GM21619 (cell line): ENCODE data around the gene SUPT3H.
A peak's percentile ranks its signal among the peaks of the same experiment; 100 is the strongest.

ENCODE experiments used
- ATAC-seq: cut with Tn5 transposase; IDR thresholded peaks from one replicate; pipeline ENCODE4 v1.9.1; 2021; ENCODE audit not compliant: unreplicated experiment

Gene SUPT3H

GRCh38 chr6:45394586-45395095 lies 16.9 kb upstream of the SUPT3H start:
- ATAC-seq = no peak

GRCh38 chr6:45388328-45388727 lies 10.6 kb upstream of the SUPT3H start:
- no peak for ATAC-seq

DNA sequence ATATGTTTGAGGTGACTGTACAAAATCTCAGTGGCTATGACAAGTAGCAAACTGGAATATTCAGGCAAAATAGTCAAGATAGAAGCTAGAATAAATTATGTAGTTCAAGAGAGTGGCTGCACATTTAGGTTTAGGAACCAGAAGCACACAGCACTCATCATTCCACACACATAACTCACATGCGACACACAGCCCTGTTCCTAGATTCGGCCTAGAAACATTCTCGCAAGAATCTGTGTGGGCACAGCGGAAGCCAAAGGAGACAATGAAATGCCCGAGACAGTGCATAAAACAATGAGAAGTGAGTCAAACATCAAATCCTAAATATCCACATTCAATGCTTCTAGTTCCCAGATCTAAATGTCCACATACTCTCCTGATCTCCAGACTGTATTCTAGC lies 9.5 kb upstream of the SUPT3H start:
- ATAC-seq = no peak

DNA sequence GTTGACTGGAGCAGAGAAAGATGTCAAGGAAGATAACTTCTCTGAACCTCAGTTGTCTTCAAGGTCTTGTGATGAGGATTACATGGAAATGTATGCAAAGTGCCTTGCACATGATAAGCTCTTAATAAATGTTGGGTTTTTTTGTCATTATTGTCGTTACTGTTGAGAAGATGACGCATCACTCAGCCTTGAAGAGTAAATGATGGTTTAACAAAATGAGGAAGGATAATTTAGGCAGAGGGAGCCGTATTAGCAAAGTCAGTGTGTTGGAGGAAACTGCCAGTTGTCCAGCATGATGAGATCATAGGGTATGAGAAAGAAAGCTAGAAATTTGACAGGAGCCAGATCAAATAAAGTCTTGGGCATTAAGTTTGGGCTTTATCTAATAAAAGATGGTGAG lies 8.8 kb upstream of the SUPT3H start:
- ATAC-seq = no peak

DNA sequence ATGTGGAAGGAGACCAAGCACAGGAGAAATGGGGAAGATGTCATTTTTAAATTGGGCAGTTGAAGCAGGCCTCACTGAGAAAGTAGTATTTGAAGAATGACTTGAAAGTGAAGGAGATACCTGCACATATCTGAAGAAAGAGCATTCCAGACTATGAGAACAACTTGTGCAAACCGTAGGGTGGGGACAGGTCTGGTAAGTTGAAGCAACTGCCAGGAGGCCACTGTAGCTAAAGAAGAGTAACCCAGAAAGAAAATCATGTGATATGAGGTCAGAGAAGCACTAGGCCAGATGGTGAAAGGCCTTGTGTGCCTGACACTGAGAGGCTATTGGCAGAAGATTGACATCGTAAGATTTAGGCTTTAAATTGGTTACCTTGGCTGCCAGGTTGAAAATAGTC lies 4.7 kb upstream of the SUPT3H start:
- ATAC-seq = no peak

DNA sequence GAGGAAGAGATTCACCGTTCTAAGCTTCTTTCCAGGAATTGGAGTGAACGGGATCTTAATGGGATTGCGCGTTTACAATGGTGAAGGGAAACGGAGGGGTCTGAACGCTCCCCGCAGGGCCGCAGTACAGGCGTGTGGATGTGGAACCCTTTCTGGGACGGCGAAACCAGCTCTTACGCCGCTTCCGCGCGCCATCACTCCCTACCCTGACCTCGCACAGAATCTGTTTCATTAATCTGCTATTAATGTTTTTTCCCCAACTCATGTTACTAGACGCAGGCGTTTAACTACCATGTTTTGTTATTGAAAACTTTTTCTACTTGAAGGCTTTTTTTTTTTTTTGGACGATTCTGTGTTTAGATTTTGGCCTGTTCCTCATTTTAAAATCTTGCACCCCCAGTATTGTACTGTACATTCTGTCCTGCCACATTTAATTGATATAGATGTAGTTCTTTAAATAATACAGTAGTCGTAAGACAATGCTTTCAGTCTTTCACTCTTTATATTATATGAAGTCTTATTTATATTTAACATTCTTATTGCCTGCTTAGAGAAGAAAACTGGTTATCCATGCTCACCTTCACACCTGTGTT lies 696 bp upstream of the SUPT3H start:
- ATAC-seq = peak; percentile 31

DNA sequence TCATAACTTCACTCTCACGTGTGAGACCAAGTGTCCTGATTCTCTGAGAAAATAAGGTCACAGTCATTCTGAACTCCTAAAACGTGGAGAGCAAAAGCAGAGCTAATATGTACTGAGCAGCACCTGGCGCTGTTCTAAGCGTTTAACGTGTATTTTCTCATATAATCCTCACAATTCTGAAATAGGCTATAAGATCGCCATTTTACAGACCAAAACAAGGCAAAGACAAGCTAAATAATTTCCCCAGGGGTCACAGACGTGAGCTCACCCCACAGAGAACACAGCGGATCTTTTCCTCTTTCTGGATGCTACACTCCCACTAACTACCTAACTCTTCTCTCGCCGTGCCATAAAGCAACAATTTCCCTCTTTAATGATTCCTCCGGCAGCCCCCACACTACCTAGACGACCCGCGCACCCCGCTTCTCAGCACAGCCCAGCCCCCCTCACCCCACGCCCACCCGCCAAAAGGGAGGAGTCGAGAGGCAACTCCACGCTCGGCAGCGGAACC lies 636 bp downstream of the SUPT3H start:
- peak; percentile 3 for ATAC-seq

- ATAC-seq = no peak
These were observed 1.3 kb downstream of the SUPT3H start for GRCh38 chr6:45376310-45377042.

GRCh38 chr6:45375449-45375848 lies 2.3 kb downstream of the SUPT3H start:
- no peak for ATAC-seq

DNA sequence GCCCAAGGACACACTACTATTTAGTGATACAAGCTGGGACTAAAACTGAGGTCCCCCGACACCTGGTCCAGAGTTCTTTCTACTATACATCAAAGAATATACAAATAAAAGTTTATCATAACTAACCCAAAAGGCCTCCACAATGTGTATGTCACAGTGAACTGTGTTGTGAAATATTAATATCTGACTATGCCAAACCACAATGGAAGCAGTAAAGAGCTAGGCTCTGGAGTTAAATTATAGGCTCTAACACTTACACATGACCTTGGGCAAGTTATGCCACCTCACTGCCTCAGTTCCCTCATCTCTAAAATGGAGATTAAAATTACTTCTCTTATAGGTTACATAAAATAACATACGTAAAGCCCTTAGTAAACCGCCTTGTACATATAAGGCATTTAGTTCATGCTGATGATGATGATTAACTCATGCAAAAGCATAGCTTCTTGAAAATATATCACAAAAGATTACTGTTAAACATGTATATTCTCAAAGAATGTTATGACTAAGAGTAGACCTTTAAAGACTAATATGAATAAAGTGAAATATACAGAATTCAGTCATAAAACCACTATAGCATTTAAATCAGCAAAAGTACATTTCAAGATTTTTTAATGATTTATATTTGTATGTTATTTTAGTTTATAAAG lies 5.7 kb downstream of the SUPT3H start:
- ATAC-seq = no peak

DNA sequence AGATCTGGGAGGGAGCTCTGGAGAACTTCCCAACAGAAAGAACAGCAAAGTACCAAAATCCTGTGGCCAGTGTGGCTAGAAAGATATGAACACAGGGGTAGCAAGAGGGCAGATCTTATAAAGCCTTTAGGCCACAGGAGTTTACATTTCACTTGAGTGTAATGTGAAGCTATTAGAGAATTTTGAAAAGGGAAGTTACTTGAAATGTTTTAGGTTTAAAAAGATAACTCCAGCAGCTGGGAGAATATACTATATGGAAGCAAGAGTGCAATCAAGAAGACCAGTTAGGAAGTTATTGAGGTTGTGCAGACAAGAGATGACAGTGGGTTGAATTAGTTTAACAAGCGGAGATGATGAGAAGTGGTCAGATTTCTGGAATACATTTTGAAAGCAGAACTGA lies 7.9 kb downstream of the SUPT3H start:
- ATAC-seq = no peak

DNA sequence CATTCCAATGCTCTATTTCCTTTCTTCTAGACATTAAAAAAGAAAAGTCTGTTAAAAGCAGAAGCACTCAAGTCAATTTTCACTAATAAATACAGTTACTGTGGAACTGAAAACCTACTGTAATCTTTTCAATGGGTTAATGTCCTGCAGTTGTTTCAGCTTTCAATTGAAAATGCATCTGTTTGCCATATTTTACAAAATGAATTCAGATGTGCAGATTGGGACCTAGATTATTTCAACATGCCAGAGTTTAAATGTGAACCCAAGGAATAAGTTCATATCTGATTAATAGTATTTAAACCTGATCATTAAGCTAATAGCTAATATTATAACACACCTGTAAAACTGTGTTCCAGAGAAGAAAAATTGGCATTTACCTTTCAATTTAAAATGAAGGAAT lies 9.7 kb downstream of the SUPT3H start:
- no peak for ATAC-seq

DNA sequence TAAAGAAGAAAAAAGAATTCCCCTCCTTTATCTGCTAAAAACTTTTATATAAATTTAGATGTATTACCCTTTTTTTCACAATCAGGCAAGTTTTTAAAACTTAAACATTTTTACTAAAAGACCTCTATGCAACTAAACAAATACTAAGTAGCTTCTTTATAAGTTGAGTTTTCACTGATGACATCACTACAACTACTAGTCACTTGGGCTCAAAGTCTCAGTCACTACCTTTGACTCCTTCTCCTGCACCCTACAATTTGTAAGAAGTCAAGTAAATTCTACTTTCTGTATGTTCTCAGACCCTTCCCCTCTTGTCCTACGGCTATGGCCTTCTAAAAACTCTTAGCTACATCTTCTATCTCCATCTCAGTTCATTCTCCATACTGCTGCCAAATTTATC lies 11.2 kb downstream of the SUPT3H start:
- ATAC-seq = no peak

DNA sequence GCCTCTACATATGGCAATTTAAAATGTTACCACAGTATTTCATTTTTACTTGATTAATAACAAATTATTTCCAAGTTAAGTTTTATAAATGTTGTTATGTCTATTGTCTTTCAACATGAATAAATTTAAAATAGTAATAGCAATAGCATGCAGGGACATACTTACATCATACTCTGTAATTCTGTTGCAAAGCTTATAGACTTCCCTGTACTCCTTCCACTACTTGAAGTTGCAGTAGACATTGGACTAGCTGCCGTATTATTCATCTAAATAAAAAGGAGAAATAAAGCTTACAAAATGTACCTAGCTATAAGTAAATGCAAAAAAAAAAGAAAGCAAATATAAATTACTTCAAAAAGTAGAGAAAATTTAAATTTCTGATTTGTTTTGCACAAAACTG lies 12.7 kb downstream of the SUPT3H start:
- ATAC-seq = no peak

- no peak for ATAC-seq
These were observed 13.3 kb downstream of the SUPT3H start for GRCh38 chr6:45364466-45364865.

DNA sequence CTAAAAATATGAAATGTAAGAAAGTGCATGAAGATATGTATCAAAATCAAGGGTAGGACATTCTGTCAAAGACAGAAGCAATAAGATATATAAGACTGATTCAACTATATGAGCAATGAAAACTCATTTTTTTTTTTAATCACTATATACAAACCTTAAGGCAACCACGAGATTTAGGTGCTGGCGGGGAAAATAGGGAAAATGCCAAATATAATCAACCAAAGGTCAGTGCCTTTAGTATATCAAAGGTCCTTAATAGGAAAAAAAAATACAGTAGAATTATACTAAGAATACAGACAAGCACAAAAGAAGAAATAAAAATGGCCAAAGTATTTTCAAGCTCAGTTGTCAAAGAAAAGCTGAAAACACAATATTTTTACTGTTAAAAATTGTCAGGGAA lies 24.1 kb downstream of the SUPT3H start:
- ATAC-seq = no peak

DNA sequence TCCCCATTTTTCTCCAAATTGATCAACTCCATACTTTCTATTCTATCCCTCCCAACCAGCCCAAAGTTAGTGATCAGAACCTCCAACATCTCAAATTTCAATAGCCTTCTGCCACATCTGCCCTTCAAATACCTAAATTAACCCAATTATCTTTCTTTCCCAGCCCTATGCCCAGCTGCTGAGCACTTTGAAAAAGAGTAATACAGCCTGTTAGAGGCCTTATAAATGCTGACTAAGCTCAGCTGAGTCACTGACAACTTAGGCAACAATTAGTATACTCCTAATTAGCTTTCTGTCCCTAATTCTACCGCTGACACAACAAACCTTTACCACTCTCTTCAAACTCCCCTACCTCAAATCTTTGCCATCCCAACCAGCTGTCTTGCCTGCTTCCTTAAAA lies 26.1 kb downstream of the SUPT3H start:
- no peak for ATAC-seq

GRCh38 chr6:45351076-45351475 lies 26.7 kb downstream of the SUPT3H start:
- ATAC-seq = no peak

GRCh38 chr6:45350186-45350710 lies 27.5 kb downstream of the SUPT3H start:
- ATAC-seq = no peak

DNA sequence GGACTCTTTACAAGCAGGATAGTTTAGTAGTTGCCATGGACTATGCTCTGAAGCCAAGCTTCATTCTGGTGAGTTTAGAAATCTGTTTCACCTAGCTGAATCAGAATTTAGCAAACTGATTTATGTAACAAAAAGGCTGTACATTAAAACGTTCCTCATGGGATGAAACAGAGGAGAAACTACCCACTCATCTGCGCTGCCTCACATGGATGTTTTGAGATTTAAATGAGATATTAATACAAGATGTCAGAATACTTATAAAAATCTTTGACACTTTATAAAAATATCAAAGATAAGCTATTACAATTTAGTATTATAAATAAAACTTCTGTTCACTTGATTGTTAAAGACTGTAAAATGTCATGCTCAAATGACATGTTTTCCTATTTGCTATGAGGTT lies 32.8 kb downstream of the SUPT3H start:
- ATAC-seq = no peak

GRCh38 chr6:45328523-45328922 lies 49.2 kb downstream of the SUPT3H start:
- ATAC-seq = no peak
